DND-41 (cell line): ENCODE measurements around the gene RNF114.

Experiments
- CTCF ChIP-seq: IDR thresholded peaks from 2 replicates; pipeline ENCODE4 v1.5.1; 2012; ENCODE audit warnings: borderline replicate concordance, low read length, moderate library complexity, mild to moderate bottlenecking; ENCODE audit not compliant: poor library complexity, severe bottlenecking; ENCODE audit errors: extremely low read depth
- EZH2 ChIP-seq: IDR thresholded peaks from 3 replicates; pipeline ENCODE4 v1.6.1; 2012; ENCODE audit warnings: borderline replicate concordance, low read depth, mild to moderate bottlenecking, moderate library complexity, low read length, inconsistent platforms; ENCODE audit not compliant: severe bottlenecking

GRCh38 chr20:49969946-49970345, 33.7 kb downstream of the RNF114 start:
- TF ChIP-seq CTCF (no peak), EZH2 (no peak)
